HCT116 (cell line): Measurements from ENCODE around the gene PRKN.

Experiments used
- CTCF ChIP-seq, 3 experiments: fragments of 200-600 bp in 1 of 3; sonication (generic) in 1 of 3; IDR thresholded peaks in 2 of 3; conservative IDR thresholded peaks in 1 of 3; 2 replicates each; pipeline ENCODE4 v1.5.1; 2012 to 2017; ENCODE audit warnings: low read depth in 2 of 3, low read length in 2 of 3, antibody characterized with exemption in 1 of 3, borderline replicate concordance in 1 of 3, control low read depth in 1 of 3, mild to moderate bottlenecking in 1 of 3, mixed read lengths in 1 of 3, mixed run types in 1 of 3, moderate library complexity in 1 of 3; ENCODE audit not compliant: insufficient read depth in 1 of 3
- TF ChIP-seq, protein P1 (sequence below): IDR thresholded peaks from 2 replicates; pipeline ENCODE4 v1.6.1; 2012; ENCODE audit warnings: low read depth

DNA sequence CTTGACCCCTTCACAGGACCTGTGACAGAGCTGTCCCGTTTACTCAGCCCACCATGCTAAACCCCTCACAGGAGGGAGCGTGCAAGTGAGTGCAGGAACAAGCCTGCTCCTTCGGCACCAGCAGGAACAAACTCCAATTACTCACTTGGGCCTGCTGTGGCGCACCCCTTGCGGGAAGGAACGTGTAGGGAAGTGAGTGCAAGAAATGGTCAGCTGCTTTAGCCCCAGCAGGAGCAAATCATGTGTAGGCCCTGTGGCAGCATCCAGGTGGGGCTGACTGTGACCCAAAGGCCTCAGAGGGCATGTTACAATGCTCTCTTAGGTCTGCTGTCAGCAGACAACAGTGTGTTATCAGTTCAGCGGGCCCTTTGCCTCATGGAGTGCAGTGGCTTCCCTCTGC, 574.4 kb downstream of the PRKN start:
- no peak for TF ChIP-seq CTCF (IDR thresholded peaks at IDR 0.05 in 2 of 3, conservative IDR thresholded peaks at IDR 0.05 in 1 of 3; ENCODE audit: borderline replicate concordance in 1 of 3, insufficient read depth in 1 of 3, low read depth in 2 of 3, low read length in 2 of 3)
- TF ChIP-seq, protein P1, sequence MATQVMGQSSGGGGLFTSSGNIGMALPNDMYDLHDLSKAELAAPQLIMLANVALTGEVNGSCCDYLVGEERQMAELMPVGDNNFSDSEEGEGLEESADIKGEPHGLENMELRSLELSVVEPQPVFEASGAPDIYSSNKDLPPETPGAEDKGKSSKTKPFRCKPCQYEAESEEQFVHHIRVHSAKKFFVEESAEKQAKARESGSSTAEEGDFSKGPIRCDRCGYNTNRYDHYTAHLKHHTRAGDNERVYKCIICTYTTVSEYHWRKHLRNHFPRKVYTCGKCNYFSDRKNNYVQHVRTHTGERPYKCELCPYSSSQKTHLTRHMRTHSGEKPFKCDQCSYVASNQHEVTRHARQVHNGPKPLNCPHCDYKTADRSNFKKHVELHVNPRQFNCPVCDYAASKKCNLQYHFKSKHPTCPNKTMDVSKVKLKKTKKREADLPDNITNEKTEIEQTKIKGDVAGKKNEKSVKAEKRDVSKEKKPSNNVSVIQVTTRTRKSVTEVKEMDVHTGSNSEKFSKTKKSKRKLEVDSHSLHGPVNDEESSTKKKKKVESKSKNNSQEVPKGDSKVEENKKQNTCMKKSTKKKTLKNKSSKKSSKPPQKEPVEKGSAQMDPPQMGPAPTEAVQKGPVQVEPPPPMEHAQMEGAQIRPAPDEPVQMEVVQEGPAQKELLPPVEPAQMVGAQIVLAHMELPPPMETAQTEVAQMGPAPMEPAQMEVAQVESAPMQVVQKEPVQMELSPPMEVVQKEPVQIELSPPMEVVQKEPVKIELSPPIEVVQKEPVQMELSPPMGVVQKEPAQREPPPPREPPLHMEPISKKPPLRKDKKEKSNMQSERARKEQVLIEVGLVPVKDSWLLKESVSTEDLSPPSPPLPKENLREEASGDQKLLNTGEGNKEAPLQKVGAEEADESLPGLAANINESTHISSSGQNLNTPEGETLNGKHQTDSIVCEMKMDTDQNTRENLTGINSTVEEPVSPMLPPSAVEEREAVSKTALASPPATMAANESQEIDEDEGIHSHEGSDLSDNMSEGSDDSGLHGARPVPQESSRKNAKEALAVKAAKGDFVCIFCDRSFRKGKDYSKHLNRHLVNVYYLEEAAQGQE = no peak
